ENCODE measurements around the gene TRAPPC12.

DNA sequence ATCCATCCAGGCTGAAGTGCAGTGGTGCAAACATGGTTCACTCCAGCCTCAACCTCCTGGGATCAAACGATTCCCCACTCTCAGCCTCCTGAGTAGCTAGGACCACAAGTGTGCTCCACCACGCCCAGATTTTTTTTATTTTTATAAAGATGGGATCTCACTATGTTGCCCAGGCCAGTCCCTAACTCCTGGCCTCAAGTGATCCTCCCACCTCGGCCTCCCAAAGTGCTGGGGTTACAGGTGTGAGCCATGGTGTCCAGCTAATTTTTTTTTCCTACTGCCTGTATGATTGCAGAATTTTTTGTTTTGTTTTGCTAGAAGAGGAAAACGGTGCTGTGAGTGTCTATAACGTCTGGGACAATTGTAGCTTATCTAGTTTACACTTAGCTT is 101.5 kb downstream of the TRAPPC12 start:
- TF ChIP-seq CTCF (conservative IDR thresholded peaks at IDR 0.05 in 1 of 2, IDR thresholded peaks at IDR 0.05 in 1 of 2; ENCODE audit: extremely low read depth in 1 of 2, insufficient read depth in 1 of 2, low read depth in 1 of 2, low read length in 2 of 2) (no peak), EZH2 (IDR thresholded peaks at IDR 0.05; ENCODE audit: borderline replicate concordance, low read length) (no peak)
